DND-41 (cell line): ENCODE results near the gene PFAS.
A peak's percentile ranks its signal among the peaks of the same experiment; 100 is the strongest.

Source experiments
- ATAC-seq: fragments of 200-7000 bp; cut with Tn5 transposase; 3 replicates; pipeline ENCODE4 v1.9.1; 2021; ENCODE audit warnings: low read depth; ENCODE audit not compliant: insufficient read depth
- DNase-seq: peaks from one replicate; pipeline ENCODE4 v3.0.0-alpha.2; 2020
- H2AFZ ChIP-seq: 2 replicates; pipeline ENCODE4 v1.6.0; 2012; ENCODE audit warnings: low read depth, low read length
- H3K27ac ChIP-seq: 2 replicates; pipeline ENCODE4 v1.5.1; 2012; ENCODE audit warnings: low read length, inconsistent platforms
- H3K27me3 ChIP-seq: fragments of 200-600 bp; sonication (generic); 2 replicates; pipeline ENCODE4 v1.6.0; 2012; ENCODE audit warnings: low read length, mild to moderate bottlenecking, inconsistent platforms; ENCODE audit not compliant: insufficient read depth, poor library complexity
- H3K36me3 ChIP-seq: 2 replicates; pipeline ENCODE4 v1.5.1; 2012; ENCODE audit warnings: low read length, inconsistent platforms; ENCODE audit not compliant: insufficient read depth
- H3K4me1 ChIP-seq: 2 replicates; pipeline ENCODE4 v1.5.1; 2012; ENCODE audit warnings: mild to moderate bottlenecking, low read length; ENCODE audit not compliant: insufficient read depth
- H3K4me2 ChIP-seq: 2 replicates; pipeline ENCODE4 v1.6.0; 2012; ENCODE audit warnings: mild to moderate bottlenecking, moderate library complexity, low read length, inconsistent platforms; ENCODE audit not compliant: insufficient read depth
- H3K4me3 ChIP-seq, 2 experiments: fragments of 200-600 bp in 1 of 2; shearing (Covaris generic) in 1 of 2; 2 replicates each; pipeline ENCODE4 v1.5.1; 2012 to 2016; ENCODE audit warnings: inconsistent platforms in 2 of 2, low read length in 2 of 2, mild to moderate bottlenecking in 2 of 2, low read depth in 1 of 2, moderate library complexity in 1 of 2
- H3K79me2 ChIP-seq: 2 replicates; pipeline ENCODE4 v1.6.0; 2012; ENCODE audit warnings: low read length, inconsistent platforms; ENCODE audit not compliant: insufficient read depth
- H3K9ac ChIP-seq: 2 replicates; pipeline ENCODE4 v1.6.0; 2012; ENCODE audit warnings: low read depth, mild to moderate bottlenecking, inconsistent platforms, low read length, moderate library complexity
- H3K9me3 ChIP-seq: 2 replicates; pipeline ENCODE4 v1.5.1; 2012; ENCODE audit warnings: low read length, moderate library complexity, mild to moderate bottlenecking, inconsistent platforms; ENCODE audit not compliant: insufficient read depth, severe bottlenecking
- H4K20me1 ChIP-seq: 2 replicates; pipeline ENCODE4 v1.6.0; 2012; ENCODE audit warnings: low read length; ENCODE audit not compliant: insufficient read depth
- EZH2 ChIP-seq: IDR thresholded peaks from 3 replicates; pipeline ENCODE4 v1.6.1; 2012; ENCODE audit warnings: borderline replicate concordance, low read depth, mild to moderate bottlenecking, moderate library complexity, low read length, inconsistent platforms; ENCODE audit not compliant: severe bottlenecking
- TF ChIP-seq, protein P1 (sequence below): IDR thresholded peaks from 2 replicates; pipeline ENCODE4 v1.5.1; 2012; ENCODE audit warnings: borderline replicate concordance, low read length, moderate library complexity, mild to moderate bottlenecking; ENCODE audit not compliant: poor library complexity, severe bottlenecking; ENCODE audit errors: extremely low read depth

PFAS gene

DNA sequence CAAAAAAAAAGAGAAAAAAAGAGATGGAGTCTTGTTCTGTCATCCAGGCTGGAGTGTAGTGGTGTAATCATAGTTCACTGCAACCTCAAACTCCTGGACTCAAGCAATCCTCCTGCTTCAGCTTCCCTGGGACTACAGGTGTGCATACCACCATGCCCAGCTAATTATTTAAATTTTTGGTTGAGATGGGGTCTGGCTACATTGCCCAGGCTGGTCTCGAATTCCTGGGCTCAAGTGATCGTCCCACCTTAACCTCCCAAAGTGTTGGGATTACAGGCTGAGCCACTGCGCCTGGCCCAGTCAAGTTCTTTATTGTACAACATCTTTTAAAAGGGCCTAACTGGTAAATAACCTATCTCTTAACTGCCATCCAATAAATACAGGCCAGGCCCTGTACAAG, 33.3 kb downstream of the PFAS start:
- no peak overlapping the region for H3K4me3 ChIP-seq
- H2AFZ ChIP-seq: no peak overlapping the region
- no peak overlapping the region for H3K9ac ChIP-seq
- no peaks in the 10 kb centered on the region for H3K79me2 ChIP-seq
- no peaks in the 10 kb centered on the region for H4K20me1 ChIP-seq
- ATAC-seq: no peak
- H3K27me3 ChIP-seq: no peaks in the 10 kb centered on the region
- H3K4me1 ChIP-seq: peaks cover 15% of the 10 kb centered on the region
- TF ChIP-seq, protein P1, sequence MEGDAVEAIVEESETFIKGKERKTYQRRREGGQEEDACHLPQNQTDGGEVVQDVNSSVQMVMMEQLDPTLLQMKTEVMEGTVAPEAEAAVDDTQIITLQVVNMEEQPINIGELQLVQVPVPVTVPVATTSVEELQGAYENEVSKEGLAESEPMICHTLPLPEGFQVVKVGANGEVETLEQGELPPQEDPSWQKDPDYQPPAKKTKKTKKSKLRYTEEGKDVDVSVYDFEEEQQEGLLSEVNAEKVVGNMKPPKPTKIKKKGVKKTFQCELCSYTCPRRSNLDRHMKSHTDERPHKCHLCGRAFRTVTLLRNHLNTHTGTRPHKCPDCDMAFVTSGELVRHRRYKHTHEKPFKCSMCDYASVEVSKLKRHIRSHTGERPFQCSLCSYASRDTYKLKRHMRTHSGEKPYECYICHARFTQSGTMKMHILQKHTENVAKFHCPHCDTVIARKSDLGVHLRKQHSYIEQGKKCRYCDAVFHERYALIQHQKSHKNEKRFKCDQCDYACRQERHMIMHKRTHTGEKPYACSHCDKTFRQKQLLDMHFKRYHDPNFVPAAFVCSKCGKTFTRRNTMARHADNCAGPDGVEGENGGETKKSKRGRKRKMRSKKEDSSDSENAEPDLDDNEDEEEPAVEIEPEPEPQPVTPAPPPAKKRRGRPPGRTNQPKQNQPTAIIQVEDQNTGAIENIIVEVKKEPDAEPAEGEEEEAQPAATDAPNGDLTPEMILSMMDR: no peak
- TF ChIP-seq EZH2: no peak
- no peaks in the 10 kb centered on the region for H3K36me3 ChIP-seq
- no peak overlapping the region for H3K4me2 ChIP-seq
- H3K9me3 ChIP-seq: no peaks in the 10 kb centered on the region
- no peak overlapping the region for H3K27ac ChIP-seq
- DNase-seq: no peak

DNA sequence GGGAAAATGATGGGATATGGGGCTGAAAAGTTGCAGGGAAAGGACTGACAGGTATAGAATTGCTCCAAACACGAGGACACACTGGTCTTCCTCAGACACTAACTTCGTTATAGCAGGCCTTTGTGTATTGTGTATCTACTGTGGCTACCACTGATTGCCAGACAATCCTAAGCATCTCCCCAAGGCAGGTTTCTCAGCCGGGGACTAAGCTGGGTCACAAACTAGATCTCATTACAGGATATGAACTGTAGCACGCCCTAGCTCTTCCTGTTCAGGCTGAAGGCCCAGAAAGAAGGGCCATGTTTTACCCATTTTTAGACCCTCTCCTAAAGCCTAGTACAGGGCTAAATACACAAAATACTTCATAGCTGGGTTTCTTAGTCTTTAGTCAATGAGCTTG, 34.3 kb downstream of the PFAS start:
- no peaks in the 10 kb centered on the region for H4K20me1 ChIP-seq
- H3K9ac ChIP-seq: no peak overlapping the region
- H3K9me3 ChIP-seq: no peaks in the 10 kb centered on the region
- H3K4me2 ChIP-seq: no peak overlapping the region
- no peak overlapping the region for H3K27ac ChIP-seq
- H3K27me3 ChIP-seq: no peaks in the 10 kb centered on the region
- DNase-seq (no peak), ATAC-seq (no peak)
- no peak for TF ChIP-seq EZH2
- TF ChIP-seq, protein P1: no peak
- peaks cover 7% of the 10 kb centered on the region for H3K79me2 ChIP-seq
- no peak overlapping the region for H3K4me3 ChIP-seq
- H3K36me3 ChIP-seq: no peaks in the 10 kb centered on the region
- no peak overlapping the region for H2AFZ ChIP-seq
- peaks cover 24% of the 10 kb centered on the region for H3K4me1 ChIP-seq

DNA sequence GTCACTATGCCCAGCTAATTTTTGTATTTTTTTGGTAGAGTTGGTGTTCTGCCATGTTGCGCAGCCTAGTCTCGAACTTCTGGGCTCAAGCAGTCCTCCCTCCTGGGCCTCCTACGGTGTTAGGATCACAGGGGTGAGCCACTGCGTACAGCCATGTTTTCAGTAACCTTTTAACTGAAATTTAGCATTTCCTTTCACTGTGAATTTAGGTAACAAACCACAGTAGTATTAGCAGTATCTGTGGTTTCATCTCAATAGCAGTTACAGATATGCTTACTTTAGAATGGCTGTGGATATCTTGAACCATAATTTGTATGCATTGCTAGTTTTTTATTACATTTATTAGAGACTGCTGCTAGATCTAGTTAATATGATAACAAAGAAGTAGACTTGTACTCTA, 35.0 kb downstream of the PFAS start:
- DNase-seq: no peak
- Histone ChIP-seq H3K36me3 (peaks cover under 1% of the 10 kb centered on the region; the same call in 1 of the 2 replicates), H3K27ac (peak overlapping the region; percentile 45; the same call in 1 of the 2 replicates), H3K79me2 (peaks cover 13% of the 10 kb centered on the region), H4K20me1 (no peaks in the 10 kb centered on the region), H2AFZ (no peak overlapping the region), H3K27me3 (no peaks in the 10 kb centered on the region), H3K4me1 (peaks cover 27% of the 10 kb centered on the region), H3K4me2 (no peak overlapping the region), H3K4me3 (no peak overlapping the region), H3K9ac (no peak overlapping the region), H3K9me3 (no peaks in the 10 kb centered on the region)
- no peak for ATAC-seq
- no peak for TF ChIP-seq EZH2

DNA sequence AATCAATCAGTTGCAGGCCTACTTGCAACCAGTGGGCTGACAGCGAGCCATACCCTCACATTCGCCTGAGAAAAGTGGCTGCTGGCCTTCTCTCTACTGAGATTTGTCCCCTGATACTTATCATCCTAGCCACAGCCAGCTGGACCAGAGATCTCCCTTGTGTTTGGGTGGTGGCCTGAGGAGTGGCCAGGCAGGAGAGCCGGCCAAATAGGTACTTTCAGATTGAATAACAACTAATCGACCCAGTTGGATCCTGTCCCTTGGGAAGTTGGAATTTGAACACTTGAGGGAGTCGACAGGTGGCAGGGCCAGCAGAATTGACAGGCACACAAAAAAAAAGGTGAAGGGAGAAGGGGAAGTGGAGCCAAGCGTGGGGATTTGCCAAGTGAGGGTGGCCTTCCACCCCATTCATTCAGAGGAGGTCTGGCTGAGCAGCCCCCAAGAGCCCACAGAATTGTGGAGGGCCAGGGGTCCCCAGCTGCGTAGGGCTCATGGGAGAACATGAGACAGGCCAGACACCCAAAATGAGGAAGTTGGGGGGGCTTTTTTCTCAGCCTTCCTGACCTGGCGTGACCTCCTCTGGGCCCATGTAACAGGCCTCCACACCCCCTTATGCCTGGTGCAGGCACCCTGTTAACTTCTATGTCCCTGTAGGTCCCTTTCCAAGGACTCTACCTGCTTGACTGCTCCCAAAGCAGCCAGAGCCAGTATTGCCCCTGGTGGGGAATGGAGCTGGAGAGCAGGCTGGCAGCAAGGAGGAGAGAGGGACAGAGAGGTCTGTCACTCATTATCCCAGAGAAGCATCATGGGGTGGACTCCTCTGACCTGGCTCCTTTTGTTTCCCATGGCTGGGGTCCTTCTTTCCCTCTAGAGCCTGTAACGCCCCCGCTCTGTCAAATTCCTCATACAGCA, 36.4 kb downstream of the PFAS start:
- Histone ChIP-seq H3K27me3 (no peaks in the 10 kb centered on the region), H3K9me3 (no peaks in the 10 kb centered on the region), H3K36me3 (peaks cover 9% of the 10 kb centered on the region), H3K4me2 (no peak overlapping the region), H3K4me3 (no peak overlapping the region), H3K27ac (no peak overlapping the region), H3K79me2 (peaks cover 26% of the 10 kb centered on the region), H3K4me1 (peaks cover 41% of the 10 kb centered on the region), H2AFZ (no peak overlapping the region), H3K9ac (no peak overlapping the region), H4K20me1 (no peaks in the 10 kb centered on the region)
- DNase-seq (no peak), ATAC-seq (no peak)
- no peak for TF ChIP-seq EZH2
- TF ChIP-seq, protein P1: no peak
